ENCODE data around the gene PUM1.
"Not testable (repeated sequence)": the region's sequence is repeated elsewhere in the genome, so short reads cannot be mapped to it uniquely, and the experiment has no call there.

The PUM1 gene

DNA sequence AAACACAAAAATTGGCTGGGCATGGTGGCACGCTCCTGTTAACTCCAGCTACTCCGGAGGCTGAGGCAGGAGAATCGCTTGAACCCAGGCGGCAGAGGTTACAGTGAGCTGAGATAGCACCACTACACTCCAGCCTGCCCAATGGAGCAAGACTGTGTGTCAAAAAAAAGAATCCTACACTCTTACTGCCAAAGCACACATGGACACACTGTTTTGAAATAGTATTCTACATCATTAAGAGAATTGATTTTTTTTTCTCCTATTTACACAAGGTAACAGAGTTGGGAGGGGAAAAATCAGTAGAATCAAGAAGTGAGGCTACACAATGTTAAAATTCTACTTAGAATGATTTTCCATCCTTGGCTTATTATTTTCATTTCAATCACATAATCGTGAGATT lies 114.8 kb downstream of the PUM1 start:
- POLR2A ChIA-PET, result no interaction called here
- no peak for TF ChIP-seq L3MBTL2 (conservative IDR thresholded peaks at IDR 0.05)
- no peak for TF ChIP-seq TARDBP (IDR thresholded peaks at IDR 0.05)
- TF ChIP-seq FOXA1 (IDR thresholded peaks at IDR 0.05), result no peak
- no peak for TF ChIP-seq FOXK2 (IDR thresholded peaks at IDR 0.05)
- no peak for TF ChIP-seq BHLHE40 (IDR thresholded peaks at IDR 0.05; ENCODE audit: borderline replicate concordance)
- TF ChIP-seq NFRKB (IDR thresholded peaks at IDR 0.05), result no peak
- TF ChIP-seq, protein P1, sequence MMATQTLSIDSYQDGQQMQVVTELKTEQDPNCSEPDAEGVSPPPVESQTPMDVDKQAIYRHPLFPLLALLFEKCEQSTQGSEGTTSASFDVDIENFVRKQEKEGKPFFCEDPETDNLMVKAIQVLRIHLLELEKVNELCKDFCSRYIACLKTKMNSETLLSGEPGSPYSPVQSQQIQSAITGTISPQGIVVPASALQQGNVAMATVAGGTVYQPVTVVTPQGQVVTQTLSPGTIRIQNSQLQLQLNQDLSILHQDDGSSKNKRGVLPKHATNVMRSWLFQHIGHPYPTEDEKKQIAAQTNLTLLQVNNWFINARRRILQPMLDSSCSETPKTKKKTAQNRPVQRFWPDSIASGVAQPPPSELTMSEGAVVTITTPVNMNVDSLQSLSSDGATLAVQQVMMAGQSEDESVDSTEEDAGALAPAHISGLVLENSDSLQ (IDR thresholded peaks at IDR 0.05), result no peak
- TF ChIP-seq ELF4 (IDR thresholded peaks at IDR 0.05), result no peak
- TF ChIP-seq HDGF (IDR thresholded peaks at IDR 0.05; ENCODE audit: borderline replicate concordance), result no peak
- CTCF ChIA-PET, result no interaction called here
- no peak for DNase-seq (ENCODE audit: extremely low spot score)

DNA sequence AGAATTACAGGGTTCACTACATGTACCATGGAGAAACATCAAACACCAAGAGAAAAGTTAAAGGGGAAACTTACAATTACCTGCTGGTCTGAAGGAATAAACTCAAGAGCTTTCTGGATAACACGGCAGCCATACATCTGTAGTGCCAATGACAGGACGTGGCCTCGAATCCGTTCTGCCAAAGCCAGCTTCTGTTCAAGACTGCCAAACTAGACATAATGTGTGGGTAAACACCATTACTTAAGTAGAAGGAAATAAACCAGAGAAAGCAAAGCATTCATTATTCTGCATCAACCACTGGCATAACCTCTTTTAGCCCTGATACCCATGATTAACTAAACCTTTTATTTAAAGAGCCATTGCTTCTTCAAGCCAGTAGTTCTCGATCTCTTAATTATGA lies 115.5 kb downstream of the PUM1 start:
- CTCF ChIA-PET, result no interaction called here
- POLR2A ChIA-PET, result no interaction called here
- no peak for DNase-seq (ENCODE audit: extremely low spot score)
- TF ChIP-seq FOXK2 (IDR thresholded peaks at IDR 0.05) (no peak), HDGF (IDR thresholded peaks at IDR 0.05; ENCODE audit: borderline replicate concordance) (no peak), LEF1 (IDR thresholded peaks at IDR 0.05; ENCODE audit: borderline replicate concordance) (no peak), BHLHE40 (IDR thresholded peaks at IDR 0.05; ENCODE audit: borderline replicate concordance) (no peak), L3MBTL2 (conservative IDR thresholded peaks at IDR 0.05) (no peak), TARDBP (IDR thresholded peaks at IDR 0.05) (no peak), SP1 (IDR thresholded peaks at IDR 0.05) (no peak)

DNA sequence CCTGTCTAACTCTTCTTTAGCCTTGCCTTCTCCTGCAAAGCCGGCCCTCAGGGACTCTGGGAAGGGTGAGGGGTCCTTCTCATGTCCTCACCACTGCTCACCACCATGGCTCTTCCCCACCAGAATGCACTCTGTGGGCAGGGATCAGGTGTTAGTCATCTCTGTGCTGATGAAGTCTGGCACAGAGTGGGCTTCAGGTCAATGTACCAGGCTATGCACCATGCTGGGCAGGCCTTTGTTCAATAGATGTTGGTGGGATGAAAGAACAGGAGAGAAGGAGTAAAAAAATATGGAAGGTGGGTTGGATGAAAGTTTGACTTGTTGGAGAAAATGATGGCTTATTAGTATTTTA lies 116.1 kb downstream of the PUM1 start:
- DNase-seq (ENCODE audit: extremely low spot score); POLR2A ChIA-PET; CTCF ChIA-PET: not testable (repeated sequence)

DNA sequence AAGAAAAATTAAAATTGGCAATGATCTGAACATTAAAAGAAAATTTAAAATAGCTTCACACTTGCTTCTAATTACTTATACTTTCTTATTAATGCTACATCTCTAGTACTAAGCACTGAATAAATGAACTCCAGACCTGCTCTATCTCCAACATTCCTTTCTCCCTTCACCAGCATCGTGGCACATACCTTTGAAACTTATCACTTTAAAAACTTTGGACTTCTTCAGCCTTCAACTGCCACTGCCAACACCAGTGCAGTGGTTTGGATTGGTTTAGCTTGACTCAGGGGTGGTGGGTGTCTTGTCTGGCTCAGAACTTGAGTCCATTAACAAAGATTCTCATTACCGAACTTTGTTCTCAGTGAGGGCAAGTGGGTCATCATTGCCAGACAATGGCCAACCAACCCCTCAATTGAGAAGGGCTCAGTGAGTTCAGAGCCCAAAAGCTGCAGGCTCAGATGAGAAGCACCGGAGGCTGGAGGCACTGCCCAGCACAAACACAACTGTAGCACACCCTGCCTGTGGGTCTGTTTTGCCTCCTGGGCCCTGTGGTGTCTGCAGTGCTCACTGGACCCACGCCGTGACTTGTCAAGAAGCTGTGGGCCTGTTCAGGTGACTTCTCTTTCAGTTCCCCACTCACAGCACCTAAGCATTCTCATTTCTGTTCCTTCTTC lies 116.6 kb downstream of the PUM1 start:
- DNase-seq (ENCODE audit: extremely low spot score); POLR2A ChIA-PET: not testable (repeated sequence)
- CTCF ChIA-PET, result interaction anchor here (0.6 kb wide), 1 partner anchor 62 kb away, joined by 3 read pairs; no protein-coding TSS in a partner anchor

DNA sequence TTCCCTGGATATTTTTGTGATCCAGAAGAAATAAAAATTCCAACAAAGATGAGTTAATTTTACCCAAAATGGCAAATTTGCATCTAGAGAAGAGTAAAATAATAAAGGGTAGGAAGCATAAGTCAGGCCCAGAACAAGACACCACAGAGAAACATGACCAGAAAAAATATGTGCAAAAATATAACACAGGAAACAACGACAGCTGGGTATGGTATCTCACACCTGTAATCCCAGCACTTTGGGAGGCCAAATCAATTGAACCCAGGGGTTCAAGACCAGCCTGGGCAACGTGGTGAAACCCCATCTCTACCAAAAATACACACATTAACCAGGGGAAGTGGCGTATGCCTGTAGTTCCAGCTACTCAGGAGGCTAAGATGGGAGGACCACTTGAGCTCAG lies 117.2 kb downstream of the PUM1 start:
- ChIA-PET POLR2A (no interaction called here), CTCF (interaction anchor here (0.6 kb wide), 1 partner anchor 63 kb away, joined by 3 read pairs; no protein-coding TSS in a partner anchor)
- no peak for TF ChIP-seq BHLHE40 (IDR thresholded peaks at IDR 0.05; ENCODE audit: borderline replicate concordance)
- TF ChIP-seq L3MBTL2 (conservative IDR thresholded peaks at IDR 0.05), result no peak
- TF ChIP-seq CTBP1 (IDR thresholded peaks at IDR 0.05; ENCODE audit: borderline replicate concordance), result no peak
- TF ChIP-seq FOXK2 (IDR thresholded peaks at IDR 0.05), result no peak
- TF ChIP-seq TARDBP (IDR thresholded peaks at IDR 0.05), result no peak
- TF ChIP-seq ZNF384 (IDR thresholded peaks at IDR 0.05), result no peak
- TF ChIP-seq LEF1 (IDR thresholded peaks at IDR 0.05; ENCODE audit: borderline replicate concordance), result no peak
- no peak for DNase-seq (ENCODE audit: extremely low spot score)

DNA sequence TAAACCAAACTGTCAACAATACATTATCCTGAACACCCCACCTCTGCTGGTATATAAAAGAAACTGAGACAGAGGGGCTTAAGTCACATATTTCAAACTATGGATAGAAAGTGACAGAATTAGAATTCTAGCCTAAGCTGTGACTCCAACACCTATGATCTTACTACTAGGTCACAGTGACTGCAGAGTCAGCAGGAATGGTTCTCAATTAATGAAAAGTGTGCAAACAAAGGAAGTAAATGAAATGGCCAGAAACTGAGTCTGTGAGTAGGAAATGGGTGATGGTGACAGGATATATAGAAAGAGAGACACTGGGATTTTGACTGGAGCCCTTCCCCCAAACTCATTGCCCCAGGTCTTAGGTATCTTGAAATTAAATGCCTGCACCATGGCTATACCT lies 118.3 kb downstream of the PUM1 start:
- no peak for TF ChIP-seq SUZ12 (IDR thresholded peaks at IDR 0.05)
- no peak for TF ChIP-seq FOXA1 (IDR thresholded peaks at IDR 0.05)
- TF ChIP-seq ELF4 (IDR thresholded peaks at IDR 0.05), result no peak
- no peak for TF ChIP-seq SP1 (IDR thresholded peaks at IDR 0.05)
- no peak for TF ChIP-seq ARNT (IDR thresholded peaks at IDR 0.05)
- TF ChIP-seq FOXK2 (IDR thresholded peaks at IDR 0.05), result no peak
- TF ChIP-seq TARDBP (IDR thresholded peaks at IDR 0.05), result no peak
- TF ChIP-seq ZNF384 (IDR thresholded peaks at IDR 0.05), result no peak
- TF ChIP-seq LEF1 (IDR thresholded peaks at IDR 0.05; ENCODE audit: borderline replicate concordance), result no peak
- no peak for TF ChIP-seq NFRKB (IDR thresholded peaks at IDR 0.05)
- TF ChIP-seq, protein P1 (IDR thresholded peaks at IDR 0.05), result no peak
- TF ChIP-seq L3MBTL2 (conservative IDR thresholded peaks at IDR 0.05), result no peak
- TF ChIP-seq HDGF (IDR thresholded peaks at IDR 0.05; ENCODE audit: borderline replicate concordance), result no peak
- no peak for TF ChIP-seq CTBP1 (IDR thresholded peaks at IDR 0.05; ENCODE audit: borderline replicate concordance)
- TF ChIP-seq FOXM1 (IDR thresholded peaks at IDR 0.05; ENCODE audit: borderline replicate concordance), result no peak
- no peak for TF ChIP-seq BHLHE40 (IDR thresholded peaks at IDR 0.05; ENCODE audit: borderline replicate concordance)
- POLR2A ChIA-PET, result no interaction called here
- CTCF ChIA-PET, result no interaction called here
- no peak for DNase-seq (ENCODE audit: extremely low spot score)

DNA sequence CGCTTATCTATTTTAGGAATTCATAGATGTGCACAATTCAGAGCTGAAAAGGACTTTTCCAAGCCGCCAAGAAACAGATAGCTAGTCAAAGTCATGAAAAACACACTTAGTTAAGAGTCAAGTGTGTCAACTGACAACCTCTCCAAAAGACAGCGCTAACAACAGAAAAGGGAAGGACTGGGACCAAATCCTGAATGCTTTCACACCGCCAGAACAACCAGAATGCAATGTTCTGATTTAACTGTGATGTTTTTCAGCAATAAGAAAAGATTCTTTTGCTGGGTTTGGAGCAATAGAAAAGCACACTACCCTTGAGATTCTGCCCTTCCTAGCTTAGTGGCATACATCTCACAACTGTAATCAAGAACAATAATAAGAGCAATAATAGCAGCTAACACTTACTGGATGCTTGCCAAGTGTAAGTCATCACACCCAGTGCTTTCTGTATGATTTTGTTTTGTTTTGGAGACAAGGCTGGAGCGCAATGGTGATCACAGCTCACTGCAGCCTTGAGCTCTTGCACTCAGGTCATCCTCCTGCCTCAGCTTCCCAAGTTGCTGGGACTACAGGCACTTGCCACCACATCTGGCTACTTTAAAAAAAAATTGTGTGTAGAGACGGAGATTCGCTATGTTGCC lies 123.1 kb downstream of the PUM1 start:
- POLR2A ChIA-PET, result no interaction called here
- no peak for DNase-seq (ENCODE audit: extremely low spot score)
- no peak for TF ChIP-seq BHLHE40 (IDR thresholded peaks at IDR 0.05; ENCODE audit: borderline replicate concordance)
- no peak for TF ChIP-seq HDGF (IDR thresholded peaks at IDR 0.05; ENCODE audit: borderline replicate concordance)
- no peak for TF ChIP-seq TARDBP (IDR thresholded peaks at IDR 0.05)
- TF ChIP-seq, protein P1 (IDR thresholded peaks at IDR 0.05), result no peak
- TF ChIP-seq ZNF384 (IDR thresholded peaks at IDR 0.05), result no peak
- no peak for TF ChIP-seq L3MBTL2 (conservative IDR thresholded peaks at IDR 0.05)
- TF ChIP-seq ELF4 (IDR thresholded peaks at IDR 0.05), result no peak
- TF ChIP-seq ARNT (IDR thresholded peaks at IDR 0.05), result no peak
- TF ChIP-seq SUZ12 (IDR thresholded peaks at IDR 0.05), result no peak
- TF ChIP-seq CTBP1 (IDR thresholded peaks at IDR 0.05; ENCODE audit: borderline replicate concordance), result no peak
- TF ChIP-seq NFRKB (IDR thresholded peaks at IDR 0.05), result no peak
- TF ChIP-seq FOXA1 (IDR thresholded peaks at IDR 0.05), result no peak
- CTCF ChIA-PET, result interaction anchor here (0.6 to 0.7 kb wide), 2 partner anchors 242 to 1329 kb away, joined by 3 to 4 read pairs; no protein-coding TSS in a partner anchor

All from HEK293T (cell line).